ENCODE data around the gene ATF4. TPM values are rescaled to one million over a fixed set of nuclear protein-coding genes. Genes with fewer than 3 reads are reported as not detected.

Gene ATF4
- total RNA-seq, 4 donors from 2014 or later, result 214 to 336 (median 309) TPM

DNA sequence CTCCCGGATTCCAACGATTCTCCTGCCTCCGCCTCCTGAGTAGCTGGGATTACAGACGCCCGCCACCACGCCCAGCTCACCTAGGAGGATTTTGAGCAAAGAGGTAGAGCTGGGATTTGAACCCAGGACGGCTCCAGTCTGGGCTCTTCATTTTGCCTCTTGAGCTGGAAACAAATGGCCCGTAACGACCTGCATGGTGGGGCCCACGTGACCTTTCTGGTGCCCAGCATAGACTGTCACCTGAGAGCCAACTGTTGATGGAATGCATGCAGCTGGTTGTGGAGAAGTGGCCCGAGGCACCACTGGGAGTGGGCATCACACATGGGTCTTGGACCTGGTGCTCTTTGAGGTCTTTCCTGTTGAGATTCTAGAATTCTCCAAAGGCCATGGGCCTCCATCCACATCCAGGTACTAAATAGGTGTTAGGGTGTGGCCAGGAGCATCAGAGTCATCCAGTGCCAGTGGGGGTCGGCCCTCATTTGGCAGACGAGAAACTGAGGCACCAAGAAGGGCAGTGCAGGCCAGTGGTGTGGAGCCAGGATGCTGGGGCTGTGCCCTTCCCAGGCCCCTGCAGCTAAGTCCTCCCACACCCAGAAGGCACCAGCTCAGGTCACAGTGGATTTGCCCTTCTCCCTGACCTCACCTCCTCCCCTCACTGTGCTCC lies 3.9 kb downstream of the ATF4 start:
- 70 to 73% methylated on average over 13 of the region's 13 CpGs for WGBS, 2 donors
- no peak for TF ChIP-seq POLR2A (IDR thresholded peaks at IDR 0.05)
- TF ChIP-seq, protein P1, sequence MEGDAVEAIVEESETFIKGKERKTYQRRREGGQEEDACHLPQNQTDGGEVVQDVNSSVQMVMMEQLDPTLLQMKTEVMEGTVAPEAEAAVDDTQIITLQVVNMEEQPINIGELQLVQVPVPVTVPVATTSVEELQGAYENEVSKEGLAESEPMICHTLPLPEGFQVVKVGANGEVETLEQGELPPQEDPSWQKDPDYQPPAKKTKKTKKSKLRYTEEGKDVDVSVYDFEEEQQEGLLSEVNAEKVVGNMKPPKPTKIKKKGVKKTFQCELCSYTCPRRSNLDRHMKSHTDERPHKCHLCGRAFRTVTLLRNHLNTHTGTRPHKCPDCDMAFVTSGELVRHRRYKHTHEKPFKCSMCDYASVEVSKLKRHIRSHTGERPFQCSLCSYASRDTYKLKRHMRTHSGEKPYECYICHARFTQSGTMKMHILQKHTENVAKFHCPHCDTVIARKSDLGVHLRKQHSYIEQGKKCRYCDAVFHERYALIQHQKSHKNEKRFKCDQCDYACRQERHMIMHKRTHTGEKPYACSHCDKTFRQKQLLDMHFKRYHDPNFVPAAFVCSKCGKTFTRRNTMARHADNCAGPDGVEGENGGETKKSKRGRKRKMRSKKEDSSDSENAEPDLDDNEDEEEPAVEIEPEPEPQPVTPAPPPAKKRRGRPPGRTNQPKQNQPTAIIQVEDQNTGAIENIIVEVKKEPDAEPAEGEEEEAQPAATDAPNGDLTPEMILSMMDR (IDR thresholded peaks at IDR 0.05), result no peak
- DNase-seq (ENCODE audit: low spot score in 2 of 2), result no peak
- no peak overlapping the region for H3K4me3 ChIP-seq (ENCODE audit: low read depth, poor library complexity, severe bottlenecking)
- intact Hi-C loops (cut with DNase I; ENCODE audit: low total_unique reads), result loop anchor here (10.0 kb wide), 3 partner anchors 119 to 209 kb away; partner anchors contain the start of genes RPL3 and SYNGR1

DNA sequence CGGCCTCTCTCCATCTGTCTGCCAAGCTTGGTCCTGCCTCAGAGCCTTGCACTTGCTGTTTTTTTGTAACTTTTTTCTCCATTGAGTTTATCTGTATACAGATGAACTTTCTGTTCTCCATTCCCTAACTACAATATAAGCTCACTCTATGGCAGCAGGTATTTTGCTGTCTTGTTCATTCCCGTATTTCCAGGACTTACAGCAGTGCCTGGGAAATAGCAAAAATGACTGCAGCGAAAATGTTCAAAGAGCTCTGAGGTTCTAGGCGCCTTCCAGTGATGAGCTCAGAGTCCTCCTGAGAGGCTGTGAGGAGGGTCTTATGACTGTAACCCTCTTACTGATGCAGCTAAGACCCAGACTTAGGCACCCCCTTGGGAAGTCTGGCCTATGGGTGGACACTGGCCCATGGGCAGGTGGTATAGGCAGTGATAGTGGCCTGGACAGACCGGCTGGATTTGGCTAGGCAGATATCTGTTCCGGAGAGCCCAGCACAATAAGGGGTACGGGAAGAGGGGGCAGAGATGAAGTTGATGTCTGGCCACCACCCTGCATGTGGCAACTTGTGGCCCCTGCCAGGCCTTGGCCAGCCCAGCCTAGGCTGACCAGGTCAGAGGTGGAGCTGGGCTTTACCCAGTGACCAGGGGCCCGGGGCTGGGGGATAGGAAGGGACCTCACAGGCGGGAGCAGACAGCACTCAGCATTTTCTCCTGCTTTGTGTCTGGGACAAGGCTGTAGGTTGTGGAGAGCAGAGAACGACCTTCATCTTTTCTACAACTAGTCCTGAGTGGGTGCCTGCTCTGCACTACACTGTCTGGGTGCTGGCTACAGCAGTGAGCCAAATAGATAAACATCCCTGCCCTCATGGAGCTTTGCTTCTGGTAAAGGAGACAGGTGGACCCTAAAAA lies 4.6 kb downstream of the ATF4 start:
- intact Hi-C loops (cut with DNase I; ENCODE audit: low total_unique reads), result loop anchor here (5.0 to 10.0 kb wide), 4 partner anchors 120 to 353 kb away; partner anchors contain the start of genes RPL3 and SYNGR1
- no peak overlapping the region for H3K4me3 ChIP-seq (ENCODE audit: low read depth, poor library complexity, severe bottlenecking)
- TF ChIP-seq, protein P1 (IDR thresholded peaks at IDR 0.05), result no peak
- no peak for DNase-seq (ENCODE audit: low spot score in 2 of 2)
- WGBS, 2 donors, result 76 to 81% methylated on average over 10 of the region's 10 CpGs

DNA sequence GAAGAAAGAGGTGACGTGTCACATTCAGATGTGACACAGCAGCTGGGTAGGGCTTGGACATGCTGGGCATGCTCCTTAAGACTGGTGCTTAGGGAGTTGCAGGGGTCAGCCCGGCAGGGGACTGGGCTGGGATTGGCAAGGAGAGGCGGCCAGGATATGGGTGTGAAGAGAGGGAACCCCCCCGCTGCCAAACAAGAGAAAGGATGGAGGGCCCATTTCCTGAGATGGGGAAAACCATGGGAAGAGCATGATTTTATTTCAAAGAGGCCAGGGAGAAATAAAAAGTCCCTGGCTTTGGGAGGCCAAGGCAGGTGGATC lies 5.3 kb downstream of the ATF4 start:
- DNase-seq (ENCODE audit: low spot score in 2 of 2), result no peak
- no peak for TF ChIP-seq POLR2A (IDR thresholded peaks at IDR 0.05)
- no peak overlapping the region for H3K4me3 ChIP-seq (ENCODE audit: low read depth, poor library complexity, severe bottlenecking)
- intact Hi-C loops (cut with DNase I; ENCODE audit: low total_unique reads), result loop anchor here (5.0 to 10.0 kb wide), 4 partner anchors 121 to 353 kb away; partner anchors contain the start of genes RPL3 and SYNGR1
- WGBS, 2 donors, result 68 to 74% methylated on average over 4 of the region's 4 CpGs

DNA sequence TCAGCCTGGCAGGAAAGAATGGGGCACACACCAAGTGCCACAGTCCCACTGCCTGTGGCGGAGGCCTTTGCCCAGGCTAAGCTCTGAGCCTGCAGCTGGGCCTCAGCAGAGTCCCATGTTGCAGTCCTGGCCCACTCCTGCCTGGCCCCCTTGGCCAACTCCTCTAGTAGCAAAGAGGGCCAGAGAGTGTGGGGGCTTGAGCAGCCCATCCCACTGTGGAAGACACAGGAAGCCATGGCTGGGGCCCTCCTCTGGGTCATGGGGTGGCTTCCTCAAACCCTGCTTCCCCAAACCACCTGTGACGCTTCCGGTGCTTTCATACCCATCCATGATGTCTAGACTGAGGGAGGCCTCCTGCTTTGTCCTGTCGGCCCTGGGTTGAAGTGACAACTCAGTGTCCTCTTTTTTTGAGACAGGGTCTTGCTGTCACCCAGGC lies 6.4 kb downstream of the ATF4 start:
- no peak for DNase-seq (ENCODE audit: low spot score in 2 of 2)
- intact Hi-C loops (cut with DNase I; ENCODE audit: low total_unique reads), result loop anchor here (5.0 to 10.0 kb wide), 4 partner anchors 122 to 354 kb away; partner anchors contain the start of genes RPL3 and SYNGR1

DNA sequence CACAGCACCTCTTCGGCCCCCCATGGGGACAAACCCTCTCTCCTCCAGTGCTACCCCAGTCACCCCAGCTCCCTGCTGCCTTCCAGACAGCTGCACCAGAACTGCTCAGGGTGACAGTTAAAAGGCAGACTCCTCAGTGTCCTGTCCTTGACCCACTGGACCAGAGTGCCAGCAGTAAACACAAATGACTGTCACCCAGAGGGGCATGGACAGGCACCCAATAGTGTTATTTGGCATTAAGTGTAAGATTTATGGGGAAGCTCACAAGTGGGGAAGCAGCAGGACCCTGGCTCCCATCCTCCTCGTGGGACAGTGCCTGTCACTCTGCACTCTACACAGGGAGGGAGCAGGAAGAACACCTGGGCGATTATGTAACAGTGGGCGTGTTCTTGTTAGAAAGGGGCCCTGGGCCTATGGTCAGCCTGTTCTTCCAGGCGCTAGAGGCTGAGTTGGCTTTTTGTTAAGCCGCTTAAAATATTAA lies 7.2 kb downstream of the ATF4 start:
- DNase-seq (ENCODE audit: low spot score in 2 of 2), result no peak
- no peak overlapping the region for H3K4me3 ChIP-seq (ENCODE audit: low read depth, poor library complexity, severe bottlenecking)
- intact Hi-C loops (cut with DNase I; ENCODE audit: low total_unique reads), result loop anchor here (5.0 to 10.0 kb wide), 4 partner anchors 123 to 355 kb away; partner anchors contain the start of genes RPL3 and SYNGR1
- TF ChIP-seq POLR2A (IDR thresholded peaks at IDR 0.05), result no peak
- TF ChIP-seq, protein P1 (IDR thresholded peaks at IDR 0.05), result no peak
- whole genome bisulfite sequencing, 2 donors, result 44 to 46% methylated on average over 6 of the region's 6 CpGs

More for the DNA sequence above, 6.4 kb downstream of the ATF4 start:
- 65 to 83% methylated on average over 4 of the region's 4 CpGs for WGBS, 2 donors
- no peak for TF ChIP-seq POLR2A (IDR thresholded peaks at IDR 0.05)
- TF ChIP-seq, protein P1 (IDR thresholded peaks at IDR 0.05), result no peak
- H3K4me3 ChIP-seq (ENCODE audit: low read depth, poor library complexity, severe bottlenecking), result no peak overlapping the region

Measured in lower leg skin (tissue), 4 donors.